KMS-11 (cell line): ENCODE results near the gene HS6ST3.

Experiments used
- H2AFZ ChIP-seq: fragments of 200-600 bp; sonication (generic); 2 replicates; pipeline ENCODE4 v1.6.1; 2016; ENCODE audit warnings: antibody characterized with exemption, mixed run types, low read depth
- H3K27ac ChIP-seq: fragments of 200-600 bp; sonication (generic); 2 replicates; pipeline ENCODE4 v1.6.1; 2016; ENCODE audit warnings: mild to moderate bottlenecking, mixed run types
- H3K27me3 ChIP-seq: fragments of 200-600 bp; sonication (generic); 2 replicates; pipeline ENCODE4 v1.6.1; 2017; ENCODE audit warnings: mild to moderate bottlenecking, low read depth, mixed run types, moderate library complexity; ENCODE audit not compliant: insufficient read depth
- H3K36me3 ChIP-seq: fragments of 200-600 bp; sonication (generic); 2 replicates; pipeline ENCODE4 v1.6.1; 2017; ENCODE audit warnings: mild to moderate bottlenecking, mixed run types; ENCODE audit not compliant: insufficient read depth
- H3K4me1 ChIP-seq: fragments of 200-600 bp; sonication (generic); 2 replicates; pipeline ENCODE4 v1.6.1; 2016; ENCODE audit warnings: mild to moderate bottlenecking, low read depth, mixed run types; ENCODE audit not compliant: poor library complexity, severe bottlenecking
- H3K4me2 ChIP-seq: fragments of 200-600 bp; sonication (generic); 2 replicates; pipeline ENCODE4 v1.7.0; 2016; ENCODE audit warnings: mild to moderate bottlenecking, mixed run types
- H3K4me3 ChIP-seq: fragments of 200-600 bp; sonication (generic); IDR thresholded peaks from 2 replicates; pipeline ENCODE4 v1.6.1; 2017; ENCODE audit warnings: low read depth, low read length, mixed read lengths; ENCODE audit not compliant: insufficient read depth
- H3K79me2 ChIP-seq: fragments of 200-600 bp; sonication (generic); 2 replicates; pipeline ENCODE4 v1.6.1; 2016; ENCODE audit warnings: low read depth, mixed run types; ENCODE audit not compliant: insufficient read depth
- H3K9ac ChIP-seq: fragments of 200-600 bp; sonication (generic); 2 replicates; pipeline ENCODE4 v1.6.1; 2016; ENCODE audit warnings: mild to moderate bottlenecking, mixed run types
- H4K20me1 ChIP-seq: fragments of 200-600 bp; sonication (generic); 2 replicates; pipeline ENCODE4 v1.6.1; 2016; ENCODE audit warnings: mild to moderate bottlenecking, mixed run types; ENCODE audit not compliant: insufficient read depth
- CTCF ChIP-seq: fragments of 200-600 bp; sonication (generic); conservative IDR thresholded peaks from 2 replicates; pipeline ENCODE4 v1.6.1; 2017; ENCODE audit warnings: low read depth, mild to moderate bottlenecking, antibody characterized with exemption, low read length, moderate library complexity, mixed read lengths

Gene HS6ST3

DNA sequence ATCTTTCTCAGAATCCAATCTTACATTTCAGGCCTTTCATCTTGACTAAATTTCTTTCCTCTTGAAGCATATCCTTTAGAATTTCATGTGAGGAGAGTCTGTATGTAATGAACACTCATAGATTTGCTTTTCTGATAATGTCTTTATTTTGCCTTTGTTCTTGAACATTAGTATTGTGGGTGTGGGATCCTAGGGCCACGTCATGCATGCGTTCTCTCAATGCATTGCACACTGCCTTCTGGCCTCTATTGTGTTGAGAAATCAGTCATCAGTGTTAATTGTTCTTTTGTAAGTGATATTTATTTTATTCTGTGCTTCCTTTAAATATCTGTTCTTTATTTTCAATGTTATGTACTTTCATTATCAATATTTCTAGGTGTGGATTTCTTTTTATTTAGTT, 539.4 kb downstream of the HS6ST3 start:
- H3K4me1 ChIP-seq, result peaks cover 8% of the 10 kb centered on the region
- no peaks in the 10 kb centered on the region for H4K20me1 ChIP-seq
- no peaks in the 10 kb centered on the region for H3K27me3 ChIP-seq
- no peak overlapping the region for H3K9ac ChIP-seq
- H3K4me3 ChIP-seq, result no peak overlapping the region
- no peak overlapping the region for H2AFZ ChIP-seq
- no peak overlapping the region for H3K4me2 ChIP-seq
- H3K36me3 ChIP-seq, result no peaks in the 10 kb centered on the region
- TF ChIP-seq CTCF, result no peak
- no peak overlapping the region for H3K27ac ChIP-seq
- H3K79me2 ChIP-seq, result no peaks in the 10 kb centered on the region

DNA sequence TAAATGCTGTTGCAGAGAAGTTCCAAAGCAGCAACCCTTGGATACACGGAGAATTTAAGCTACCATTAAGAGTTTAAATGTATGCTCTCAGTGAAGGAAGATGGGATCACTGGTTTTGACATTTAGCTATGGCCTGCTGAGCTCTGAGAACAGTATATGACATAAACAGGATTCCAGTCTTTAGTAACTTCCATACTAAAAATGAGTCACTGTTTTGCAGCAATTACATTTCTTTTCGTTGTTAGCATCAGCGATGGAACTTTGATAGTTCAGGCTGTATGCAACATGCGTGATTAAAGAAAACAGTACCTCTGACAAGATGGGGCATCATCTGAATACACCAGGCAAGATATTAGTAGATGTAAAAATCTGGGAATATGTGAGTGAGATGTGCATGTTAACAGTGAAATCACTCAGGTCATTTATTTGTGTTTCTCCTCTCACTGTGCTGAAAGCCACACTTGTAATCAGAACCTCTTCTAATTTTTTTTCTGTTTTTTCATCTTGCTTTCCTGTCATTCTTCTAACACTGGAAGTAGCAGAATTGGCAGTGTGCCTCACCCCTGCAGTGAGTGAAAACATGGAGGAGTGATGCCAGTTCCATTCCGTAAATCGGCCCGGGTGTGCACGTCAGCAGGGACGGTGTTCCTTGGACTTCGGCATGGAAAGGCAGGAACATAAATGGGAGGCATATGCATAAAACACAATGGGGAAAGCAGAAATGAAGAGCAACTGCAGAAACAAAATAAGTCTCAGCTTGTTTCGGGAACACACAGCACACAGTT, 542.8 kb downstream of the HS6ST3 start:
- no peaks in the 10 kb centered on the region for H3K4me1 ChIP-seq
- H3K4me3 ChIP-seq, result no peak overlapping the region
- no peak overlapping the region for H3K4me2 ChIP-seq
- no peak overlapping the region for H2AFZ ChIP-seq
- H3K27me3 ChIP-seq, result no peaks in the 10 kb centered on the region
- no peak overlapping the region for H3K9ac ChIP-seq
- no peak overlapping the region for H3K27ac ChIP-seq
- no peaks in the 10 kb centered on the region for H4K20me1 ChIP-seq
- no peaks in the 10 kb centered on the region for H3K36me3 ChIP-seq
- H3K79me2 ChIP-seq, result no peaks in the 10 kb centered on the region
- TF ChIP-seq CTCF, result no peak

- Histone ChIP-seq H3K27me3 (no peaks in the 10 kb centered on the region), H2AFZ (no peak overlapping the region), H3K4me1 (no peaks in the 10 kb centered on the region), H3K9ac (no peak overlapping the region), H3K4me3 (no peak overlapping the region), H3K27ac (no peak overlapping the region), H4K20me1 (no peaks in the 10 kb centered on the region), H3K79me2 (no peaks in the 10 kb centered on the region), H3K4me2 (no peak overlapping the region), H3K36me3 (no peaks in the 10 kb centered on the region)
- no peak for TF ChIP-seq CTCF
Measured at GRCh38 chr13:96636001-96636709, 546.2 kb downstream of the HS6ST3 start.

- H3K4me1 ChIP-seq, result no peaks in the 10 kb centered on the region
- H3K27ac ChIP-seq, result no peak overlapping the region
- H3K79me2 ChIP-seq, result no peaks in the 10 kb centered on the region
- H3K36me3 ChIP-seq, result no peaks in the 10 kb centered on the region
- H4K20me1 ChIP-seq, result no peaks in the 10 kb centered on the region
- no peak overlapping the region for H2AFZ ChIP-seq
- no peak for TF ChIP-seq CTCF
- no peak overlapping the region for H3K4me3 ChIP-seq
- H3K4me2 ChIP-seq, result no peak overlapping the region
- H3K9ac ChIP-seq, result no peak overlapping the region
- H3K27me3 ChIP-seq, result no peaks in the 10 kb centered on the region
Measured at GRCh38 chr13:96637039-96637438, 547.1 kb downstream of the HS6ST3 start.
